Right lobe of liver (tissue), 6 donors: ENCODE data around the gene STX1B. TPM values are rescaled to one million over a fixed set of nuclear protein-coding genes. Genes with fewer than 3 reads are reported as not detected.
"Not testable (repeated sequence)": the region's sequence is repeated elsewhere in the genome, so short reads cannot be mapped to it uniquely, and the experiment has no call there.

ENCODE experiments used
- ATAC-seq, 4 donors: fragments of 200-7000 bp; cut with Tn5 transposase; one replicate each; pipeline ENCODE4 v1.9.1; 2020; ENCODE audit warnings: mild to moderate bottlenecking in 4 of 4, moderate library complexity in 4 of 4
- DNase-seq, 3 donors: peaks; one replicate each; pipeline ENCODE4 v3.0.0-alpha.2; 2020
- H3K27ac ChIP-seq, 3 donors: fragments of 200-600 bp; one replicate each; pipeline ENCODE4 v1.8.0; 2022
- H3K27me3 ChIP-seq, 2 donors: fragments of 200-600 bp; one replicate each; pipeline ENCODE4 v1.8.0; 2022
- H3K36me3 ChIP-seq, 4 donors: fragments of 200-600 bp; sonication (generic) in 1 of 4; one replicate each; pipeline versions ENCODE4 v1.5.1 to v1.8.0; 2017 to 2022; ENCODE audit warnings: control low read depth in 1 of 4
- H3K4me1 ChIP-seq, 4 donors: fragments of 200-600 bp; sonication (generic) in 1 of 4; one replicate each; pipeline versions ENCODE4 v1.5.1 to v1.8.0; 2017 to 2022; ENCODE audit warnings: control low read depth in 1 of 4
- H3K4me3 ChIP-seq, 3 donors: fragments of 200-600 bp; one replicate each; pipeline ENCODE4 v1.8.0; 2022
- H3K9me3 ChIP-seq, 4 donors: fragments of 200-600 bp; sonication (generic) in 1 of 4; one replicate each; pipeline versions ENCODE4 v1.5.1 to v1.8.0; 2017 to 2022; ENCODE audit warnings: control low read depth in 1 of 4
- POLR2A ChIP-seq: fragments of 450-650 bp; IDR thresholded peaks from one replicate; pipeline ENCODE4 v1.6.1; 2017; ENCODE audit warnings: antibody characterized with exemption, mild to moderate bottlenecking
- WGBS: methylation state at CpG from one replicate; pipeline ENCODE4 v1.1.6; 2018; ENCODE audit warnings: low coverage, low lambda C conversion rate; ENCODE audit not compliant: insufficient coverage; ENCODE audit errors: missing lambda C conversion rate; 5-methylcytosine and 5-hydroxymethylcytosine counted together
- intact Hi-C, 2 donors: fragments of 100-400 bp; cut with DNase I; formaldehyde crosslinking; loops; one replicate each; pipeline versions ENCODE4 v1.11.2 to v1.14.1; 2022
- total RNA-seq, 6 experiments: library from RNA; depleted of rRNA in 2 of 6; stranded (reverse); fragments of >200 nt in 2 of 6; fragmentation: NEBNext Ultra II Directional in 3 of 6; extraction: Animal tissue kit (Norgen Biotek cat#: 25700) in 3 of 6; gene quantifications; one replicate each; pipeline versions ENCODE4 v1.1.0 to v1.2.4, GENCODE V29; 2016 to 2023
- TF ChIP-seq, protein P1 (sequence below), 4 donors: fragments of 200-600 bp in 3 of 4; fragments of 450-650 bp in 1 of 4; IDR thresholded peaks; one replicate each; pipeline versions ENCODE4 v1.5.1 to v1.8.0; 2016 to 2022; ENCODE audit warnings: antibody characterized with exemption in 4 of 4, mild to moderate bottlenecking in 2 of 4
- donor health status: DM: no; HTN: yes; CAD: no.
- donor health status: DM: no; HTN: no; CAD: no.
- donor health status: DM: no; HTN: no; CAD: no.
- donor health status: DM: no; HTN: yes; CAD: no.
- donor health status: DM: no; HTN: yes; CAD: no.

STX1B gene
- total RNA-seq, 6 experiments from 2014 or later = 0.61 to 4.5 (median 2.6) TPM

DNA sequence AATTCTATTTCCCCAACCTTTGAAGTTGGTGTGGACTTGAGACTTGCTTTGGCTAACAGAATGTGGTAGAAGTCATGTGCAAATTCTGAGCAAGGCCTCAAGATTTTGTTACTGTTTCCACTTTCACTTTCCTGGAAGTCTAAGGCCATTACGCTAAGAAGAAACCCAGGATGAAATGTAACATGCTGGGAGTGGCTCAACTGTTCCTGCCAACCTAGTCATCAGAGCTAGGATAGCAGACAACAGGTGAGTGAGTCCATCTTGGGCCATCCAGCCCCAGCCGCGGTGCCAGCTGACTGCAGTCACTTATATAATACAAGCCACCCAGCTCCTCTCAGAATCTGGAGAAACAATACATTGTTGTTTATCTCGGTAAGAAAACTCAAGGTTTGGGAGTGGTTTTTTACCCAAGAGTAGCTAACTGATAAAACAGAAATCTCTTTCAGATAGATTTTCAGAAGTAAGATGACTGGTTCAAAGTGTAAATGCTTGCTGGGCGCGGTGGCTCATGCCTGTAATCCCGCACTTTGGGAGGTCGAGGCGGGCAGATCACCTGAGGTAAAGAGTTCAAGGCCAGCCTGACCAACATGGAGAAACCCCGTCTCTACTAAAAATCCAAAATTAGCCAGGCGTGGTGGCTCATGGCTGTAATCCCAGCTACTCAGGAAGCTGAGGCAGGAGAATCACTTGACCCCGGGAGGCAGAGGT lies 12.3 kb upstream of the STX1B start:
- intact Hi-C loops = no loop called here
- no peak overlapping the region for H3K27ac ChIP-seq
- no peak for DNase-seq
- no peaks in the 10 kb centered on the region for H3K27me3 ChIP-seq
- H3K4me3 ChIP-seq = no peak overlapping the region
- no peak for TF ChIP-seq POLR2A
- TF ChIP-seq, protein P1, sequence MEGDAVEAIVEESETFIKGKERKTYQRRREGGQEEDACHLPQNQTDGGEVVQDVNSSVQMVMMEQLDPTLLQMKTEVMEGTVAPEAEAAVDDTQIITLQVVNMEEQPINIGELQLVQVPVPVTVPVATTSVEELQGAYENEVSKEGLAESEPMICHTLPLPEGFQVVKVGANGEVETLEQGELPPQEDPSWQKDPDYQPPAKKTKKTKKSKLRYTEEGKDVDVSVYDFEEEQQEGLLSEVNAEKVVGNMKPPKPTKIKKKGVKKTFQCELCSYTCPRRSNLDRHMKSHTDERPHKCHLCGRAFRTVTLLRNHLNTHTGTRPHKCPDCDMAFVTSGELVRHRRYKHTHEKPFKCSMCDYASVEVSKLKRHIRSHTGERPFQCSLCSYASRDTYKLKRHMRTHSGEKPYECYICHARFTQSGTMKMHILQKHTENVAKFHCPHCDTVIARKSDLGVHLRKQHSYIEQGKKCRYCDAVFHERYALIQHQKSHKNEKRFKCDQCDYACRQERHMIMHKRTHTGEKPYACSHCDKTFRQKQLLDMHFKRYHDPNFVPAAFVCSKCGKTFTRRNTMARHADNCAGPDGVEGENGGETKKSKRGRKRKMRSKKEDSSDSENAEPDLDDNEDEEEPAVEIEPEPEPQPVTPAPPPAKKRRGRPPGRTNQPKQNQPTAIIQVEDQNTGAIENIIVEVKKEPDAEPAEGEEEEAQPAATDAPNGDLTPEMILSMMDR (IDR thresholded peaks at IDR 0.05) = no peak
- no peaks in the 10 kb centered on the region for H3K36me3 ChIP-seq
- no peaks in the 10 kb centered on the region for H3K4me1 ChIP-seq
- H3K9me3 ChIP-seq = no peaks in the 10 kb centered on the region
- WGBS = 76% methylated on average over 8 of the region's 12 CpGs
- ATAC-seq = peak in 2 of 4 donors; percentile 13 to 37

DNA sequence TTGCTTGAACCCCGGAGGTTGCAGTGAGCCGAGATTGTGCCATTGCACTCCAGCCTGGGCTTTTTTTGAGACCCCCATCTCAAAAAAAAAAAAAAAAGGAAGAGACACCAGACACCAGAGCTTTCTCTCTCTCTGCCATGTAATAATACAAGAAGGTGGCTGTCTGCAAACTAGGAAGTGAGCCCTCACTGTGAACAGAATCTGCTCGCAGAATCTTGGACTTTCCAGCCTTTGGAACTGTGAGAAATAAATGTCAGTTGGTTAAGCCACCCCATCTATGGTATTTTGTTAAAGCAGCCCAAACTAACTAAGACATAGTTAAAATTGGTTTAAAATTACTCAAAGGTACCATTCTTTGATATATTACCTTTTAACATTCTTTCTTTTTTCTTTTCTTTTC lies 10.1 kb upstream of the STX1B start:
- 76% methylated on average over 2 of the region's 3 CpGs for WGBS

DNA sequence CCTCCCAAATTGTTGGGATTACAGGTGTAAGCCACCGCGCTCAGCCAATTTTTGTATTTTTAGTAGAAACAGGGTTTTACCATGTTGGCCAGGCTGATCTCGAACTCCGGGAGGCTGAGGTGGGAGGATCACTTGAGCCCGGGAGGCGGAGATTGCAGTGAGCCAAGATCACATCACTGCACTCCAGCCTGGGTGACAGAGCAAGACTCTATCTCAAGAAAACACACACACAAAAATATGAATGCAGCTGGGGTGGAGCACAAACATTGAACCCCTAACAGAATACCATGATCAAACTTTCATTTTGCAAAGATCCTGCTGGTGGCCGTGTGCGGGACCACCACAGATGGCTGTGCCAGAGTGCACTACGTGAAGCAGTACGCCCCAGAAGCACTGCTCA lies 7.3 kb upstream of the STX1B start:
- intact Hi-C loops, H3K4me1 ChIP-seq, ATAC-seq, H3K4me3 ChIP-seq, H3K9me3 ChIP-seq, H3K36me3 ChIP-seq, H3K27ac ChIP-seq, DNase-seq, H3K27me3 ChIP-seq: not testable (repeated sequence)
- WGBS = 97% methylated on average over 9 of the region's 10 CpGs

More for the DNA sequence above, 10.1 kb upstream of the STX1B start:
- Histone ChIP-seq H3K4me3 (no peak overlapping the region), H3K27ac (no peak overlapping the region), H3K27me3 (no peaks in the 10 kb centered on the region), H3K36me3 (no peaks in the 10 kb centered on the region), H3K4me1 (no peaks in the 10 kb centered on the region), H3K9me3 (no peaks in the 10 kb centered on the region)
- DNase-seq (no peak), ATAC-seq (no peak)
- TF ChIP-seq POLR2A = no peak
- TF ChIP-seq, protein P1 (IDR thresholded peaks at IDR 0.05) = no peak
- intact Hi-C loops = no loop called here

DNA sequence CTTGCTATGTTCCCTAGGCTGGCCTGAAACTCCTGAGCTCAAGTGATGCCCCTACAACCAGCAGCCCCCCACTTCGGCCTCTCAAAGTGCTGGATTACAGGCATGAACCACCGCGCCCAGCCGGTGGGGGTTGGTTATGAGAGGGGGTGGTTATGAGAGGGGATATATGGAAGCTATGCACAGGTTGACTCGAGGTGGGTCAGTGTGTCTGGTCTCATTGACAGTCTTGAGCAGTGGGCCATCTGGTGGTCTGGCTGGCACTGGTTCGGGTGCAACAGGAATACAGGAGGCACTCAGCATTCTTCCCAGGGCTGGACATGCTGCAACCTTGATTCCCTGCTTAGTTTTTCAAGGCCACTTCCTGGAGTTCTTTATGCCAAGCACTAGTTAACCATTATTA lies 5.6 kb upstream of the STX1B start:
- Histone ChIP-seq H3K36me3 (no peaks in the 10 kb centered on the region), H3K4me1 (no peaks in the 10 kb centered on the region), H3K27me3 (no peaks in the 10 kb centered on the region), H3K9me3 (no peaks in the 10 kb centered on the region), H3K4me3 (no peak overlapping the region), H3K27ac (no peak overlapping the region)
- TF ChIP-seq POLR2A = no peak
- TF ChIP-seq, protein P1 (IDR thresholded peaks at IDR 0.05) = no peak
- intact Hi-C loops = no loop called here
- ATAC-seq (peak; percentile 33 to 86 (median 48)), DNase-seq (no peak)
- WGBS = 47% methylated on average over 5 of the region's 6 CpGs

DNA sequence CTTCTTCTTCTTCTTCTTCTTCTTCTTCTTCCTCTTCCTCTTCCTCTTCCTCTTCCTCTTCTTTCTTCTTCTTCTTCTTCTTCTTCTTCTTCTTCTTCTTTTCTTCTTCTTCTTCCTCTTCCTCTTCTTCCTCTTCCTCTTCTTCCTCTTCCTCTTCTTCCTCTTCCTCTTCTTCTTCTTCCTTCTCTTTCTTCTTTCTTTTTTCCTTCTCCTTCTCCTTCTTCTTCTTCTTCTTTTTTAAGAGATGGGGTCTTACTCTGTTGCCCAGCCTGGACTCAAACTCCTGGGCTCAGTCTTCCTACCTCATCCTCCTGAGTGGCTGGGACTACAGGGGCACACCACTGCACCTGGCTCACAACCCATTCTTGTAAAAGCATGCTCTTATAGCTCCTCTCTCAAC lies 2.9 kb upstream of the STX1B start:
- not testable (repeated sequence) for H3K27me3 ChIP-seq

DNA sequence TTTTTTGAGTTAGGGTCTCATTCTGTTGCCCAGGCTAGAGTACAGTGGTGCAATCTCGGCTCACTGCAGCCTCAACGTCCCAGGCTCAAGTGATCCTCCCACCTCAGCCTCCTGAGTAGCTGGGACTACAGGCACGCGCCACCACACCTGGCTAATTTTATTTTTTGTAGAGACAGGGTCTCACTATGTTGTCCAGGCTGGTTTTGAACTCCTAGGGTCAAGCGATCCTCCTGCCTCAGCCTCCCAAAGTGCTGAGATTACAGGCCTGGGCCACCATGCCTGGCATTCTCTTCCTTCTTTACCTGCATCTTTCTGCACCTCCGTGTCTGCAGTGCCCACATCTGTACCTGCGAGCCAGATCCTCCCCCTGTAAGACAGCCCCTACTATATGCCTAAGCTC lies 1.4 kb upstream of the STX1B start:
- ATAC-seq, H3K4me3 ChIP-seq, H3K27me3 ChIP-seq, H3K9me3 ChIP-seq, H3K27ac ChIP-seq, DNase-seq, intact Hi-C loops, H3K4me1 ChIP-seq, H3K36me3 ChIP-seq: not testable (repeated sequence)
- whole genome bisulfite sequencing = 65% methylated on average over 7 of the region's 7 CpGs

More for the DNA sequence above, 2.9 kb upstream of the STX1B start:
- H3K4me3 ChIP-seq, H3K36me3 ChIP-seq, H3K9me3 ChIP-seq, H3K4me1 ChIP-seq, DNase-seq, intact Hi-C loops, ATAC-seq, H3K27ac ChIP-seq: not testable (repeated sequence)
